ENCODE data around the gene NWD2.

The NWD2 gene

GRCh38 chr4:37434469-37434868 is 189.9 kb downstream of the NWD2 start:
- no peaks in the 10 kb centered on the region for H3K27me3 ChIP-seq (ENCODE audit: insufficient read depth, poor library complexity, severe bottlenecking)
- H3K27ac ChIP-seq (replicated peaks): no peak overlapping the region
- no peak overlapping the region for H3K4me3 ChIP-seq (replicated peaks; ENCODE audit: insufficient read depth, low read length)
- TF ChIP-seq SPI1 (IDR thresholded peaks at IDR 0.05; ENCODE audit: borderline replicate concordance, low read depth) (no peak), CTCF (IDR thresholded peaks at IDR 0.05; ENCODE audit: insufficient read depth, low read length) (no peak), GABPA (IDR thresholded peaks at IDR 0.05; ENCODE audit: low read depth) (no peak), REST (IDR thresholded peaks at IDR 0.05; ENCODE audit: insufficient replicate concordance, low read depth) (no peak), POLR2AphosphoS5 (IDR thresholded peaks at IDR 0.05; ENCODE audit: low read depth) (no peak)
- no peak for DNase-seq (ENCODE audit: low read depth in 1 of 2, low spot score in 1 of 2)

- H3K4me3 ChIP-seq (replicated peaks; ENCODE audit: insufficient read depth, low read length): no peak overlapping the region
- no peak for DNase-seq (ENCODE audit: low read depth in 1 of 2, low spot score in 1 of 2)
- H3K27me3 ChIP-seq (ENCODE audit: insufficient read depth, poor library complexity, severe bottlenecking): no peaks in the 10 kb centered on the region
- no peak overlapping the region for H3K27ac ChIP-seq (replicated peaks)
- TF ChIP-seq SPI1 (IDR thresholded peaks at IDR 0.05; ENCODE audit: borderline replicate concordance, low read depth): no peak
Observed at GRCh38 chr4:37436546-37436945, 192.0 kb downstream of the NWD2 start.

- Histone ChIP-seq H3K27me3 (ENCODE audit: insufficient read depth, poor library complexity, severe bottlenecking) (no peaks in the 10 kb centered on the region), H3K4me3 (replicated peaks; ENCODE audit: insufficient read depth, low read length) (no peak overlapping the region), H3K27ac (replicated peaks) (no peak overlapping the region)
- no peak for DNase-seq (ENCODE audit: low read depth in 1 of 2, low spot score in 1 of 2)
- TF ChIP-seq CTCF (IDR thresholded peaks at IDR 0.05; ENCODE audit: insufficient read depth, low read length) (no peak), POLR2AphosphoS5 (IDR thresholded peaks at IDR 0.05; ENCODE audit: low read depth) (no peak), REST (IDR thresholded peaks at IDR 0.05; ENCODE audit: insufficient replicate concordance, low read depth) (no peak)
Observed at GRCh38 chr4:37437163-37437562, 192.6 kb downstream of the NWD2 start.

- Histone ChIP-seq H3K27ac (replicated peaks) (no peak overlapping the region), H3K4me3 (replicated peaks; ENCODE audit: insufficient read depth, low read length) (no peak overlapping the region), H3K27me3 (ENCODE audit: insufficient read depth, poor library complexity, severe bottlenecking) (no peaks in the 10 kb centered on the region)
- TF ChIP-seq GABPA (IDR thresholded peaks at IDR 0.05; ENCODE audit: low read depth) (no peak), REST (IDR thresholded peaks at IDR 0.05; ENCODE audit: insufficient replicate concordance, low read depth) (no peak), CTCF (IDR thresholded peaks at IDR 0.05; ENCODE audit: insufficient read depth, low read length) (no peak), POLR2AphosphoS5 (IDR thresholded peaks at IDR 0.05; ENCODE audit: low read depth) (no peak), SPI1 (IDR thresholded peaks at IDR 0.05; ENCODE audit: borderline replicate concordance, low read depth) (no peak)
- no peak for DNase-seq (ENCODE audit: low read depth in 1 of 2, low spot score in 1 of 2)
Observed at GRCh38 chr4:37438564-37439279, 194.2 kb downstream of the NWD2 start.
